Effector CD8-positive, alpha-beta T cell (primary cell): ENCODE measurements around the gene UNC93A.
"Not testable (repeated sequence)": the region's sequence is repeated elsewhere in the genome, so short reads cannot be mapped to it uniquely, and the experiment has no call there.

Experiments
- DNase-seq: peaks from one replicate; lab custom pipeline; 2025; lab: John Stamatoyannopoulos, UW
- total RNA-seq, 4 experiments: gene quantifications; one replicate each; lab custom pipeline; 2026; lab: John Stamatoyannopoulos, UW

The UNC93A gene
- 0 to 0.09 (median 0) reads per million in 4 experiments for total RNA-seq

DNA sequence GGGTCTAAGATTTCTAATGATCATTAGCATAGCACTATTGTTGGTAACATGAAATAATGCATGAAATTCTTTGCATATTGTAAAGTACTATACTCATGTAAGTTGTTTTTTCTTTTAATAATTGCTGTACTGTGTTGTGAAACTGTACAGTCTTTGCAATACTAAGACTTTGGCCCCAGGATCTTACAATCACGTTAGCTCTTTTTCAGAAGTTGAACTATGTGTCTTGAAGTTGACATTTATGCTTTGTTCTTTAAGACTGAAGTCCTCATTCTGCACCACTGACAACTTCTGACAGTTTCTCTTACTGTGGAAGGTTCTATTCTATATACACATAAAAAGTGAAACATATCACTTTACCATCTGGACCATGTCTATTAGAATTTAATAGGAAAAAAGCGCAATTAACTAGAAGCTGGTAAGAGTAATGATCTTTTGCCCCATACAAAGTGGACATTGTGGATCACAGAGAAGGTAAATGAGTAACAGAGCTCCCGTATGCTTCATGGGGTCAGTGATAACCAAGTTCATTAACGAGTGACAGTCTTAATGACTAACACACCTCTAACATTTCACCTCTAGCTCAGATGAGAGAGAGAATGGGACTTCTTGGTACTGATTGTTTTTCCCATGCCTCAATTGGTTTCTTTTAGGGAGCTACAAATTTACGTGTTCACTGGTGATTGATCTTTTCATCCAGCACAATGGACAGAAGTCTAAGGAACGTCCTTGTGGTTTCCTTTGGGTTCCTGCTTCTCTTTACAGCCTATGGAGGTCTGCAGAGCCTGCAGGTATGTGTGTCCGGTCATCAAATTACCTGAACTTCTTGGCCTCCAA lies at the start of gene UNC93A:
Gene UNC93A (plus strand): TSS at position 530 of the 837 bp plus-strand sequence. CDS start 175 bp downstream, at position 705.
- no peak for DNase-seq

DNA sequence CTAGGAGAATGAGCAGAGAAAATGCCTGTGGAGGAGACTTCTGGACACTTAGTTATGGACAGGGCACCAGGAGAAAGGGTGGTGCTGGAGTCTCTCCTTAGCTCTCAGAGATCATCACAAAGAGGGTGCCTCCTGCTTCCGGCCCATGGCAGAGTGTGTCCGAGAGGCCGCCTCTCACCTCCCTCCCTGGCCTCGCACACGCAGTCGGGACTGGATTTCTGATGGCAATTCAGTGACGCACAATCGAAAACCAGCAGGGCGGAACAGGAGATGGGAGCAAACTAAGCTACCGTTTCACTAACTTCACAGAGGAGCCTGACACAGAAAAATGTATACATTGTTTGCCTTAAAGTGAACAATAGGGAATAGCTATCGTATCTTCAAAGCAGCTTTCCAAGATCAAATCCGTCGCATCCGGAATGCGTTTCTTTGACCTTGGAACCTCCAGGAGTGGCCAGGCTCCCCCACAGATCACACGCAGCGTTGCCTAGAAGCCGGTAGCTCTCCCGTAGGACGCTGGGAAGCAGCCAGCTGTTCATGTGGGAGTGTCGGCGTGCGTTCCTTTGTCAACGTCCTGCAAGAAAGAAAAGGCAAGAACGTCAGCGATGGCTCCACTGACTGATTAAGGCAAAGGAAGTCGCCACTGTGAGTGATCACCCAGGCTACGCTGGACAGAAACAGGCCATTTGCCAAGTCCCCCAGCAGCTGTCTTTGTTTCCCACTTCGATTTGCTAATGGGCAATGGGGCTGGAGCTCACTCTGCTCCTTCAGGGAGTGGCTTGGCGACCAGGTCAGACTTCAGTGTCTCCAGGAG lies 49.6 kb upstream of the UNC93A start:
- DNase-seq, result not testable (repeated sequence)

DNA sequence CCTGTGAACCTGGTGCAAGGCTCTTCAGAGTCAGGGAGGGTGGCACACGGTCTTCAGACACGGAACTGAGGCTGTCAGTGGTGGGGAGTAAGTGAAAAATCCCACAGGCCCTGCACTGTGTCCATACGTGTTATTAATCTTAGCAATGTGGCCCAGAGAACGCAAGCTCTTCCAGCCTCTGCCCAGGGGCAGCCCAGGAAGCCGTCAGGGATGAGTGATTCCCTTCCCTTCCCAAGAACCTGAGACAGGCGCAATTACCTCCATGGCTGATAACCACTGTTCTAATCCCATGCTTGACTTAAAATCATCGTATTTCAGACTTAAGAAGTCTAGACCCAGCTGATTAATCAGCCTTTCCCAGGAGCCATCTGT lies 49.0 kb upstream of the UNC93A start:
- DNase-seq, result not testable (repeated sequence)

DNA sequence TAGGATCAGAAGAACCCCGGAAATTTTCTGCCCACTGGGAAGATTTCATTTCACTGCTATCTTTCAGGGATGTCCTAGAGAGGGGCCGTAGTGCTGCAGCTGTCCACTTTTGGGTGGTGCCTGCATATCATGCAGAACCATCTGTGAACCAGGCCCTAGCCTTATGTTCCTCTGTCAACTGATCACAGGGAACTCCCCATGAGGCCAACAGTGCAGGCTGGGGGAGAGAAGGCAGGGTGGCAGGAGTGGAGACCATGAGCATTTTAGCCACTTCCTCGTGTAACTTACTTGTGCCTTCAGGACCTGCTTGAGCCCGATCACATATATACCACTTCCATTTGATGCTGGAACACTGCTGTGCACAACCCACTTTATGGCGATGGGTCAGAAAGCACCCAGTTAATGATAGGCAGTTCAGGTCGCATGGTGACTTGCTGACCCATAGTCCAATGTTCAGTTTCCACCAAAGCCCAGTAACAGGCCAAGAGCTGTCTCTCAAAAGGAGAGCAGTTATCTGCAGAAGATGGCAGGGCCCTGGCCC lies 48.5 kb upstream of the UNC93A start:
- DNase-seq, result not testable (repeated sequence)

DNA sequence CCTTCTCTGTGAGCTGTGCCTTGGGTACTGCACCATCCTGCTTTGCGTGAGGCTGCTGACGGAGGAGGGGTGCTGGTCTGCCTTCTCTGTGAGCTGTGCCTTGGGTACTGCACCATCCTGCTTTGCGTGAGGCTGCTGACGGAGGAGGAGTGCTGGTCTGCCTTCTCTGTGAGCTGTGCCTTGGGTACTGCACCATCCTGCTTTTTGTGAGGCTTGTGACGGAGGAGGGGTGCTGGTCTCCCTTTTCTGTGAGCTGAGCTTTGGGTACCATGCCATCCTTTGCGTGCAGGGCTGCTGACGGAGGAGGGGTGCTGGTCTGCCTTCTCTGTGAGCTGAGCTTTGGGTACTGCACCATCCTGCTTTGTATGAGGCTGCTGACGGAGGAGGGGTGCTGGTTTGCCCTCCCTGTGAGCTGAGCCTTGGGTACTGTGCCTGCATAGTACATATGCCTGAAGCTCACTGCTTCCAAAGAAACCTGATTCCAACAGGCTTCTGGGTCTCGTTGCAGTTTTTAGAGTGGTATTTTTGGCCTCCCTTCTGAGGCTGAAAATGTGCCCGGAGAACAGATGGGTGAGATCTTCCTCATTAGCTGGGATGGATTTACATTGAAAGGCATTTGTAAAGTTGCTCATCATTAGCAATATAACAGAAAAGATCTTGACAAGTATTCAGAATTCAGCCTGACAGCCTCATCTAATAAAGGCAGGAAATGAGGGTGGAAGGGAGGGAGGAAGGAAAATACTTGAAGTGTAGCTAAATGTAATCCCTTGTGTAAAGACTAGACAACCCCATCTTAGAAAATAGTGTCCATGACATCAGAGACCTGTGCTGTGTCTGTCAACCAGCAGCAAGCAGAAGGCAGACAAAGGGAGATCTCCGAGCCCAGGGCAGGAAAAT lies 46.8 kb upstream of the UNC93A start:
- no peak for DNase-seq

DNA sequence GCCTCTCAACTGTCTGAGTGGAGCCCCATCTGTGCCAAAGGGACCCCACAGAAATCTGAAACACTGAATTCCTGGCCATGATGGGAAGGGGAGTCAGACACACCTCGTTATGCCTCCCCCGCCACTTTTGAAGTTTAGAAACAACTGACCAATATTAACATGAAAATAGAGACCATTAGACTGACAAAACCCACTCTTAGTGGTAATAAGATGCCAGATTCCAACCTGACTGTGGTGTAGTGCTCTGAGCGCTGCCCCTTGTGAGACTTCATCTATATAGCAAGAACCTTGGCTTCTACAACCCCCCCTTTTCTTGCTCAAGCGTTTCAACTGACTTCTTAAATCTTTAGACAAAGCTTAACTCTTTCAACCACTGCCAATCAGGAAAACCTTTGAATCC lies 46.1 kb upstream of the UNC93A start:
- DNase-seq, result no peak

DNA sequence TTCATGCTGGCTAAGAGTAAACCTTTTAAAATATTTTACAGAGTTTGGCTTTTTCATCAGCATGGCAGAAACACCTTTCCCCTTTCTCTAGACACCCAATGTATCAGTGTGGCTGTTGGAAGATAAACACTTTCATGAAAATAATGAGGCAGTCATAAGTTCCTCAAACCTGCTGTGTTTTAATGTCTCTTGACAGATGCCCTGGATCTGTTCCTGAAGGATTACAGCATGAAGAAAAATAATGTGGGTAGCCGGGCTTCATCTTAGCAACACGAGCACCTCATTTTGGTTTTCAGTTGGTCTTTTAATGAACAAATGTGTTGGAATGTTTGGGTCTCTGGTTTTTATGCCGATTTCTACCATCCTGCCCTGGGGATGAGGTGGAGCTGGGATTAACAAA lies 45.5 kb upstream of the UNC93A start:
- no peak for DNase-seq

DNA sequence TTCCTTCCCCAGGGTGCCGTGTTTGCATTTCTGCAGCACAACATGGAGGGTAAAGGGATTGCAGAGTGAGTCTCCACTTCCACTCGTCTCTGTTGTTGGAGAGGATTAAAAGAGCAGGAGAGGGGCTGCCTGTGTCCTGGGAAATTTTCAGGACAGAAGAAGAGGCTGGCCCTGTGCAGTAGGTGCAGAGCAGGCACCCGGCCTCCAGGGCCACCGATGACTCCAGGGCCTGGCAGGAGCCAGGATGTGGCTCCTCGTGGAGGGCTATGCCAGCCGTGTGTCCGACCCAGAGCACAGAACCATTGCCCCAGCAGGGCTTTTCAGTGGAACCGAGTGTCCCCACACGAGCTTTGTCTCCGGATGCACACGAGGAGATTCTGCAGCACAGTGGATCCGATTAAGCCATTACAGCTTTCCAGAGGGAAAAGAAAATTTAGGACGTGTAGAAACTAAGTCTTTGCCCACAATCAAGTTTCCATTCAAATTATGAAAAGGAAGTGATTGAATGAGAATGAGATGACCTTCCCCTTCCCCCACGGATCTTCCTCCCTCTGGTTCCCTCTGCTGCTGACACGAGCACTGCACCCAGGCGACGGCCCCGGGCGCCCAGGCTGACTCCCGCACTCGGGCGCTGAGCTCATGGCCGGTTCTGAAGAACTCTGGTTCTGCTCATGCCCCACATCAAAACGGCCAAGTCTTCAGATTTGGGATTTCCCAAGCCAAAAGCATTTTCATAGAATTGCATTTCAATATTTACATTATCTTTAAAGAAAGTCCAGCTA lies 43.1 kb upstream of the UNC93A start:
- no peak for DNase-seq

DNA sequence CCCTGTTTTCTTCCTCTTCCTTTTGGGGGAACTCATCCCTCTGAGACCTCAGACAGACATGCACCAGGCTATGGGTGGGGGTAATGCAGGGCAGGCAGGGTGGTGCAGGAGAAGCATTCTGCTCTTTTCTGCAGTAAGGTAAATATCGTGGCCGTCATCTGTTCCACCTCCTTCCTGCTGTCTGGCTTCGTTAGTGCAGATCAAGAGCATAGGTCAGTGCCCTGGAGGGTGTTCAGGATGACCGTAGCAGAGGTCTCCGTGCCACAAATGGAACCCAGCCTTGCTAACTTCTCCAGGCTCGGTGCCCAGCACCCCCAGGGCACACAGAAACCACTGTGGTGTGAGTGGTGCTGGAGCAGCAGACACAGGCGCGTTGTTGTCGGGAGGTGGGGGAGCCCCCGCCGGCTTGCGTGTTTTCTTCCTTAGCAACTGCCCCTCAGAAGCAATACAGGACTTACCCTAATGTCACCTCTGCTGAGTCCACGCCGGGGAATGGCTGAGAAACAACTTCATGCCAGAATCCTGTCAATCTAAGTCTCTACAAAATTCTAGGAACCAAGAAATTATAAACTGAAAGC lies 42.1 kb upstream of the UNC93A start:
- not testable (repeated sequence) for DNase-seq

DNA sequence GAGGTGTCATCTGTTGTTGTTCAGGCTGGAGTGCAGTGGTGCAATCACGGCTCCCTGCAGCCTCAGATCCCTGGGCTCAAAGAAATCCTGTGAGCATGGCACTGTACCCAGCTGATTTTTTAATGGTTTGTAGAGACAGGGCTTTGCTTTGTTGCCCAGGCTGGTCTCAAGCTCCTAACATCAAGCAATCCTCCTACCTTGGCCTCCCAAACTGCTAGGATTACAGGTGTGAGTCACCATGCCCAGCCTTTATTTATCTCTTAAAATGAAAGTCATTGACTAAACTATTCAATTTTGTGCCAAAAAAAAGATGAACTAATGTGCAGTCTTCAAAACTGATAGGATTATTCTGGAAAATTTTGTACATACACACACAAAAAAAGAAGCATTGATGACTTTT lies 38.8 kb upstream of the UNC93A start:
- DNase-seq, result no peak

DNA sequence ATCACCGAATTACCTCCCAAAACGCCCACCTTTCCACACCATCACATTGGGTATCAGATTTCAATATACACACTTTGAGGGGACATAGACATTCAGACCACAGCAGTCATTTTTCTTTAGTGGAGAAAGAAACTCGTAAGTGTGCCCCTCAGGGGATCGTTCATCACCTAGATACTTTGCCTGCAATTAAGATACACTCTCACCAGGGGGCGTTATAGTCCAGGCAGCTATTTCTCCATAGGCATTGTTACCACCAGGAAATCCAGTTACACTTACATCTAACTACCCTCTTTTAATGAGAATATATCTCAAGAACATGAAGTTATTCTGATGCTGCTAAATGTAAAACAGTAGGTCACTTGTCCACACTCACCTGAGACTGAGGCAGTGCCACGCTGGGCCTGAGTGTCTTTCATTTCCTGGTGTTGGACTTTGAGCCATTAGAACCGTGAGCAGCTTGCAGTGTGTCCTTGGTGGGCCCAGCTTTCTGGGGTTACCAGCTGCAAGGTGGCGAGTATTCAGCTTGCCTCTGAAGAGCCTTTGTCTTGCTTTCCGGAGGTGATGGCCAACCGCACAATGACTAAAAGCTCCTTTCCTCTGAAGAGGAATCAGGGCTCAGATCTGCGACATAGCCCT lies 35.1 kb upstream of the UNC93A start:
- no peak for DNase-seq

DNA sequence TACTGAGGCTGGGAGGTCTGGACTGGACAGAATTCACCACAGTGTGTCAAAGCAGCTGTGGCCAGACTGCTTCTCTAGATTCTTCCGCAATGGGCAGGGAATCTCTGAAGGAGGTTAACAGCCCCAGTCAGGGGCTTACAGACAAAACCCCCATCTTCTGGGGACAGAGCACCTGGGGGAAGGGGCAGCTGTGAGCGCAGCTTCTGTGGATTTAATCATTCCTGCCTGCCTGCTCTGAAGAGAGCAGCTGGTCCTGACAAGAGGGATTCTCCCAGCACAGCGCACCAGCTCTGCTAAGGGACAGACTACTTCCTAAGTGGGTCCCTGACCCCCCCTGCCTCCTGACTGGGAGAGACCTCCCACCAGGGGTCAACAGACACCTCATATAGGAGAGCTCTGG lies 32.5 kb upstream of the UNC93A start:
- no peak for DNase-seq

DNA sequence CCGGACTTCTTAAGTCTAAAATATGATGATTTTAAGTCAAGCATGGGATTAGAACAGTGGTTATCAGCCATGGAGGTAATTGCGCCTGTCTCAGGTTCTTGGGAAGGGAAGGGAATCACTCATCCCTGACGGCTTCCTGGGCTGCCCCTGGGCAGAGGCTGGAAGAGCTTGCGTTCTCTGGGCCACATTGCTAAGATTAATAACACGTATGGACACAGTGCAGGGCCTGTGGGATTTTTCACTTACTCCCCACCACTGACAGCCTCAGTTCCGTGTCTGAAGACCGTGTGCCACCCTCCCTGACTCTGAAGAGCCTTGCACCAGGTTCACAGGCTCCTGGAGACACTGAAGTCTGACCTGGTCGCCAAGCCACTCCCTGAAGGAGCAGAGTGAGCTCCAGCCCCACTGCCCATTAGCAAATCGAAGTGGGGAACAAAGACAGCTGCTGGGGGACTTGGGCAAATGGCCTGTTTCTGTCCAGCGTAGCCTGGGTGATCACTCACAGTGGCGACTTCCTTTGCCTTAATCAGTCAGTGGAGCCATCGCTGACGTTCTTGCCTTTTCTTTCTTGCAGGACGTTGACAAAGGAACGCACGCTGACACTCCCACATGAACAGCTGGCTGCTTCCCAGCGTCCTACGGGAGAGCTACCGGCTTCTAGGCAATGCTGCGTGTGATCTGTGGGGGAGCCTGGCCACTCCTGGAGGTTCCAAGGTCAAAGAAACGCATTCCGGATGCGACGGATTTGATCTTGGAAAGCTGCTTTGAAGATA lies 24.9 kb upstream of the UNC93A start:
- not testable (repeated sequence) for DNase-seq

DNA sequence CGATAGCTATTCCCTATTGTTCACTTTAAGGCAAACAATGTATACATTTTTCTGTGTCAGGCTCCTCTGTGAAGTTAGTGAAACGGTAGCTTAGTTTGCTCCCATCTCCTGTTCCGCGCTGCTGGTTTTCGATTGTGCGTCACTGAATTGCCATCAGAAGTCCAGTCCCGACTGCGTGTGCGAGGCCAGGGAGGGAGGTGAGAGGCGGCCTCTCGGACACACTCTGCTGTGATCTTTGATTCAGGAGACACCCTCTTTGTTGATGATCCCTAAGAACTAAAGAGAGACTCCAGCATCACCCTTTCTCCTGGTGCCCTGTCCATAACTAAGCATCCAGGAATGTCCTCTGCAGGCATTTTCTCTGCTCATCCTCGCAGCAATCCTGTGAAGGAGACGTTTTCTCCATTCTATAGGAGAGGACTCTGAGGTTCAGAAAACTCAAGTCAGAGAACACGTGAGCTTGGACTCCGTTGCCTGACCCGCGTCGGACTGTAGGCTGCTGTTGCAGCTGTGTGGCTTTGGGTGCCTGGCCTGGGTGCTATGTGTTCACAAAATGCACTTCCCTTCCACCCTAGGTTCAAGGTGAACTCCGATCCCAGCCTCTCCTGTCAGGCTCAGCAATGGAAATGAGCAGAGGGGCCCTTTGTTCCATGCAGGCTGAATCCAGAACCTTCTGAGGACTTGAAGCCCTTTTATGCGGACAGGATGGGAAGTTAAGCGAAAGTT lies 24.1 kb upstream of the UNC93A start:
- DNase-seq, result no peak

DNA sequence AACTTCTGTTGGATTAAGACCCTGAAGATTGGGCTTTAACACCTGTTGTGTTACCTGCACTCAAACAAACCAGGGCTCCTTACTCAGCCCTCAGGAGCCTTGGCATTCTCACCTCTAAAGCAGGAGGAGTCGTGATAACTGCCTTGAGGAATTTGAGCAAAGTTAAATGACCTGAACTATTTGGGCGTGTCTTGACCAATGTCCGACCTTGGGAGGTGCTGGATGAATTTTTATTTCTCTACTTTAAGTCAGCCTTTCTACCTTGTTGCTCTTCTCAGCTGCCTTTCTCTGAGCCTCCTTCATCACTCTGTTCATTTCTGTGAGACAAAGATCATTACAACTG lies 23.6 kb upstream of the UNC93A start:
- DNase-seq, result not testable (repeated sequence)

DNA sequence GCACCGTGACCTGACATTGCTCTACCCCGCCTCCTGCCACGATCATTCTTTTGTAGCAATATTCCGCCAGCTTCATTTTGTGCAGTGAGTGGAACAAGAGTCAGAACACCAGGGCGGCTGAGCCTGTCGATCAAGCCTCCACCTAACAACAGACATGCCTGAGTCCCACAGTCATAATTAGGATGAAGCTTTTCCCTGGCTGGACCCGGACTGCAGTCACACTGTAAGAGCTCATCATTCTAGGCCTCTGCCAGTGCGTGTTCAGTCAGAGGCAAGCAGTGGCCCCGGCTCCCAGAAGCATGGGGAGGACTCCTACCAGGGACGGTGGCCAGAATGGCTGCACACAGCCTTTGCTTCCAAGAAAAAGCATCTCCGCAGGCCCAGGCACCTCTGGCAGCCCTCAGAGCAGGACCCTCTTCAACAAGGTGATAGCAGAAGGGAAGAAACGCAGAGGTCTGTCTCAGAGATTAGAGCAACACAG lies 23.2 kb upstream of the UNC93A start:
- DNase-seq, result no peak

DNA sequence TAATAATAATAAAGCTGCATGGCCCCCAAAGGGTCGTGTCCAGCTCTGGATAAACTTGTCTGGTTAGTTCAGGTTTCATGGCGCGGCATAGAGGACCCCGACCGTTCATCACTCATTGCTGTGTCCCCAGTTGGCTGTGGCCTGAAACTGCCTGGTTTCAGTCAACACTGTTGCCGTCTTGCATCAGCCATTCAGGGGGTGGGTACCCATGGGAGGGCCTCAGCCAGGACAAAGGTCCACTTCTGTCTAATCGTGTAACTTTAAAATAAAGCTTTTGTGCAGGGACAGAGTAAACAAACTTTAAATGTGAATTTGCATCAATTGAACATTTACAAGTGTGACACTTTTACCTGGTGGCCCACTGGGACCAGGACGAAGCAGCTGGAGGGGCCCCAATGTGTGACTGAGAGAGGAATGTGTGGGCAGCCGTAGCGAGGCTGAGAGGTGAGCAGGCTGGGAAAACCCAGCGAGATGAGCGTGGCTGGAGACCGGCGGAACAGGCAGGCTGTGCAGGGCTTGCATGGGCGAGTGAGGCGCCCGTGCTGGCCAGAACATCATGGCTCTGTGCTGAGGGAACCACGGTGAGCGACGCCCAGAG lies 22.3 kb upstream of the UNC93A start:
- DNase-seq, result no peak
